ENCODE data around the gene RNF20.
"Not testable (repeated sequence)": the region's sequence is repeated elsewhere in the genome, so short reads cannot be mapped to it uniquely, and the experiment has no call there.

Gene RNF20

GRCh38 chr9:101508211-101508610 is 25.4 kb upstream of the RNF20 start:
- Histone ChIP-seq H3K27ac (ENCODE audit: low read depth in 2 of 2, low read length in 2 of 2) (no peak overlapping the region), H3K9me3 (ENCODE audit: control insufficient read depth in 2 of 2, low read length in 2 of 2) (no peaks in the 10 kb centered on the region), H3K4me1 (ENCODE audit: control insufficient read depth in 2 of 2, insufficient read depth in 2 of 2, low read length in 2 of 2) (no peaks in the 10 kb centered on the region), H3K36me3 (ENCODE audit: control insufficient read depth in 2 of 2, insufficient read depth in 2 of 2, low read length in 2 of 2) (no peaks in the 10 kb centered on the region), H3K27me3 (ENCODE audit: control insufficient read depth in 2 of 2, insufficient read depth in 2 of 2, low read length in 2 of 2) (no peaks in the 10 kb centered on the region), H3K9ac (ENCODE audit: low read depth in 1 of 2, low read length in 2 of 2) (no peak overlapping the region), H3K4me3 (ENCODE audit: low read length in 2 of 2) (no peak overlapping the region)

GRCh38 chr9:101509572-101509971 is 24.1 kb upstream of the RNF20 start:
- no peaks in the 10 kb centered on the region for H3K9me3 ChIP-seq (ENCODE audit: control insufficient read depth in 2 of 2, low read length in 2 of 2)
- no peak overlapping the region for H3K9ac ChIP-seq (ENCODE audit: low read depth in 1 of 2, low read length in 2 of 2)
- H3K27me3 ChIP-seq (ENCODE audit: control insufficient read depth in 2 of 2, insufficient read depth in 2 of 2, low read length in 2 of 2): no peaks in the 10 kb centered on the region
- no peak overlapping the region for H3K27ac ChIP-seq (ENCODE audit: low read depth in 2 of 2, low read length in 2 of 2)
- H3K4me3 ChIP-seq (ENCODE audit: low read length in 2 of 2): no peak overlapping the region
- H3K4me1 ChIP-seq (ENCODE audit: control insufficient read depth in 2 of 2, insufficient read depth in 2 of 2, low read length in 2 of 2): no peaks in the 10 kb centered on the region
- no peaks in the 10 kb centered on the region for H3K36me3 ChIP-seq (ENCODE audit: control insufficient read depth in 2 of 2, insufficient read depth in 2 of 2, low read length in 2 of 2)

DNA sequence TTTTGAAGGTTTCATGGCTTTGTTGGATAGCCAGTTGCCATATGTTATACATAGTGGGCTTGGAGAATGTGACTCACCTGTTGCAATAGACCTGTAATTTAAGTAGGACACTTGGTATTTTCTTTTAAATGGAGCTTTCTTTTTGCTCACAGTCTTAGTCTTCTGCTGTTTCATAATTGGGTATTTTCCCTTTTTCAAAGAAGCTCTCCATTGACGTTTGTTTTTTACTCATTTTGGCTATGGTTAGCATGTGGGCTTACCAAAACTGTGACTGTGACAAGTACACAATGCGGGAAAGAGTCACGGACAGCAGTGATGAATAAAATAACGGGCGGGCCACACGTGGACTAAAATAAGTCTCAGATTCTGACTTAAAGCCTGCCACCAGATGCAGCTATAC is 23.2 kb upstream of the RNF20 start:
- no peak overlapping the region for H3K27ac ChIP-seq (ENCODE audit: low read depth in 2 of 2, low read length in 2 of 2)
- no peaks in the 10 kb centered on the region for H3K9me3 ChIP-seq (ENCODE audit: control insufficient read depth in 2 of 2, low read length in 2 of 2)
- H3K36me3 ChIP-seq (ENCODE audit: control insufficient read depth in 2 of 2, insufficient read depth in 2 of 2, low read length in 2 of 2): no peaks in the 10 kb centered on the region
- no peak overlapping the region for H3K9ac ChIP-seq (ENCODE audit: low read depth in 1 of 2, low read length in 2 of 2)
- no peak overlapping the region for H3K4me3 ChIP-seq (ENCODE audit: low read length in 2 of 2)
- no peaks in the 10 kb centered on the region for H3K27me3 ChIP-seq (ENCODE audit: control insufficient read depth in 2 of 2, insufficient read depth in 2 of 2, low read length in 2 of 2)
- no peaks in the 10 kb centered on the region for H3K4me1 ChIP-seq (ENCODE audit: control insufficient read depth in 2 of 2, insufficient read depth in 2 of 2, low read length in 2 of 2)

GRCh38 chr9:101511009-101511408 is 22.6 kb upstream of the RNF20 start:
- H3K27me3 ChIP-seq (ENCODE audit: control insufficient read depth in 2 of 2, insufficient read depth in 2 of 2, low read length in 2 of 2): no peaks in the 10 kb centered on the region
- H3K36me3 ChIP-seq (ENCODE audit: control insufficient read depth in 2 of 2, insufficient read depth in 2 of 2, low read length in 2 of 2): no peaks in the 10 kb centered on the region

DNA sequence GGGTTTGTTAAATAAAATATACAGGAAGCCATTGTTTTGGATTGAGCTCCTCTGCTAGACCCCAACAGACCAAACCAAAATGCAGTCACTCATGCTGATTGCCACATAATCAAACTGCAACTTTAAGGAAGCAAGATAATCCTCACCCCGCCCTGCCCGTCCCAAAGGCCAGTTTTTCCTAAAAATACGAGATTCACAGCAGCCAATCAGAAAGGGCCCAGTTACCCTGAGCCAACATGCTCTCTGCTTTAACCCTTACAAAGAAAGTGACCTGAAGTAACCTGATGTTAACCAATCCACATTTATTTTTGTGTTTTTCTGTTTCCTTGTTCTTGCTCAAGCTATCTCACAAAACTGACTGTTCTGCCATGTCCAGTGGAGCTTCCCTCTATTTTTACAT is 21.5 kb upstream of the RNF20 start:
- H3K9me3 ChIP-seq (ENCODE audit: control insufficient read depth in 2 of 2, low read length in 2 of 2): no peaks in the 10 kb centered on the region
- H3K4me3 ChIP-seq (ENCODE audit: low read length in 2 of 2): no peak overlapping the region
- H3K9ac ChIP-seq (ENCODE audit: low read depth in 1 of 2, low read length in 2 of 2): no peak overlapping the region
- H3K27me3 ChIP-seq (ENCODE audit: control insufficient read depth in 2 of 2, insufficient read depth in 2 of 2, low read length in 2 of 2): no peaks in the 10 kb centered on the region
- no peaks in the 10 kb centered on the region for H3K36me3 ChIP-seq (ENCODE audit: control insufficient read depth in 2 of 2, insufficient read depth in 2 of 2, low read length in 2 of 2)
- no peak overlapping the region for H3K27ac ChIP-seq (ENCODE audit: low read depth in 2 of 2, low read length in 2 of 2)
- H3K4me1 ChIP-seq (ENCODE audit: control insufficient read depth in 2 of 2, insufficient read depth in 2 of 2, low read length in 2 of 2): no peaks in the 10 kb centered on the region

More at GRCh38 chr9:101511009-101511408, 22.6 kb upstream of the RNF20 start:
- H3K4me3 ChIP-seq (ENCODE audit: low read length in 2 of 2): no peak overlapping the region
- H3K4me1 ChIP-seq (ENCODE audit: control insufficient read depth in 2 of 2, insufficient read depth in 2 of 2, low read length in 2 of 2): no peaks in the 10 kb centered on the region
- H3K9me3 ChIP-seq (ENCODE audit: control insufficient read depth in 2 of 2, low read length in 2 of 2): no peaks in the 10 kb centered on the region
- no peak overlapping the region for H3K27ac ChIP-seq (ENCODE audit: low read depth in 2 of 2, low read length in 2 of 2)
- H3K9ac ChIP-seq (ENCODE audit: low read depth in 1 of 2, low read length in 2 of 2): no peak overlapping the region

DNA sequence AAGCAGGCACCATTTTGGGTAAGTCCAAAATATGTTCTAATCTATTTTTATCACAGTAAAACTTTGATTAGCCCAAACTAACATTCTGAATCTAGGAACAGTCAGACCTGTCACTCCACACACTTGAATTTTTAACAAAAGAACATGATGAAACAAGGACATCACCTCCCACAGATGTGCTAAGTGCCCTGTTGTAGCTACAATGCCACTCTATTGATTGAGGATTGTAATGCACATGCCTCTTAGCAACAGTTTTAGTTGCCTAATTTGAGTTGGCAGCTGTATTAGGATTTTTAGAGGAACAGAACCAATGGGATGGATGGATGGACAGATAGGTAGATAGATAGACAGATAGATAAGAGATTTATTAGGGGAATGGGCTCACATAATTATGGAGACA is 20.3 kb upstream of the RNF20 start:
- no peak overlapping the region for H3K9ac ChIP-seq (ENCODE audit: low read depth in 1 of 2, low read length in 2 of 2)
- no peak overlapping the region for H3K4me3 ChIP-seq (ENCODE audit: low read length in 2 of 2)
- H3K4me1 ChIP-seq (ENCODE audit: control insufficient read depth in 2 of 2, insufficient read depth in 2 of 2, low read length in 2 of 2): no peaks in the 10 kb centered on the region
- no peaks in the 10 kb centered on the region for H3K36me3 ChIP-seq (ENCODE audit: control insufficient read depth in 2 of 2, insufficient read depth in 2 of 2, low read length in 2 of 2)
- H3K27ac ChIP-seq (ENCODE audit: low read depth in 2 of 2, low read length in 2 of 2): no peak overlapping the region
- no peaks in the 10 kb centered on the region for H3K27me3 ChIP-seq (ENCODE audit: control insufficient read depth in 2 of 2, insufficient read depth in 2 of 2, low read length in 2 of 2)
- H3K9me3 ChIP-seq (ENCODE audit: control insufficient read depth in 2 of 2, low read length in 2 of 2): no peaks in the 10 kb centered on the region

DNA sequence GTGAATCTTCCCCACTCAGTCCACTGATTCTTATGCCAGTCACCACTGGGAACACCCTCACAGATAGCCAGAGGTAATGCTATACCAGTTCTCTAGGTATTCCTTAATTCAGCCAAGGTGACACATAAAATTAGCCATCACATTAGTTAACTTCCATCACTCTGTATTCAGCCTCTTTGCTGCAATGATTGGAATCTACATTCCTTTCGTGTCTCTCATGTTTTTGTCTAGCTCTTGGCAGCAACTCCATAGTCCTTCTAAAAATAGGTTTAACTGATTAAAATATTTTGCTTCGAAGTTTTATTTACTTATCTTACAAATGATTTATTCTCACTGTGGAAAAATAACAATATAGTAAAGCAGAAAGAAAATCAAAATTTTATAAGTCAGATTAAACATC is 19.6 kb upstream of the RNF20 start:
- no peaks in the 10 kb centered on the region for H3K4me1 ChIP-seq (ENCODE audit: control insufficient read depth in 2 of 2, insufficient read depth in 2 of 2, low read length in 2 of 2)
- no peak overlapping the region for H3K4me3 ChIP-seq (ENCODE audit: low read length in 2 of 2)
- H3K27me3 ChIP-seq (ENCODE audit: control insufficient read depth in 2 of 2, insufficient read depth in 2 of 2, low read length in 2 of 2): no peaks in the 10 kb centered on the region
- no peak overlapping the region for H3K27ac ChIP-seq (ENCODE audit: low read depth in 2 of 2, low read length in 2 of 2)
- no peak overlapping the region for H3K9ac ChIP-seq (ENCODE audit: low read depth in 1 of 2, low read length in 2 of 2)
- no peaks in the 10 kb centered on the region for H3K9me3 ChIP-seq (ENCODE audit: control insufficient read depth in 2 of 2, low read length in 2 of 2)
- H3K36me3 ChIP-seq (ENCODE audit: control insufficient read depth in 2 of 2, insufficient read depth in 2 of 2, low read length in 2 of 2): no peaks in the 10 kb centered on the region

DNA sequence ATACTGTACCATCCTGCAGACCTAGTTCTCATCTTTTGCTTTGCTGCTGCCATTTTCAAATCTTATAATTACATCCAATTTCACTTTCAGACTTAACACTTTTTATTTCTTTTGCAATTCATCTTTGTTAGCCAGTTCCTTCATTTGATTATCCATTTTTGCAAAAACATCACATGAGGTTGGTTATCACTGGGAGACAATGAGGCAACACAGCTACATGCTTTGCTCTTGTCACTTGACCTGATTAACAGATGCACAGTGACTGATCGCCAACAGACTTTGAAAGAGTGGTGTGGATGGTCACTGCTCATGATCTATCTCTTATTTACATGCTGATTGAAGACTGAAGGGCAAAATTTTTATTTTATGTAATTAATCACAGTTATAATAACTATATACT is 17.0 kb upstream of the RNF20 start:
- Histone ChIP-seq H3K27me3 (ENCODE audit: control insufficient read depth in 2 of 2, insufficient read depth in 2 of 2, low read length in 2 of 2) (no peaks in the 10 kb centered on the region), H3K9ac (ENCODE audit: low read depth in 1 of 2, low read length in 2 of 2) (no peak overlapping the region), H3K9me3 (ENCODE audit: control insufficient read depth in 2 of 2, low read length in 2 of 2) (no peaks in the 10 kb centered on the region), H3K36me3 (ENCODE audit: control insufficient read depth in 2 of 2, insufficient read depth in 2 of 2, low read length in 2 of 2) (no peaks in the 10 kb centered on the region), H3K27ac (ENCODE audit: low read depth in 2 of 2, low read length in 2 of 2) (no peak overlapping the region), H3K4me1 (ENCODE audit: control insufficient read depth in 2 of 2, insufficient read depth in 2 of 2, low read length in 2 of 2) (no peaks in the 10 kb centered on the region), H3K4me3 (ENCODE audit: low read length in 2 of 2) (no peak overlapping the region)

DNA sequence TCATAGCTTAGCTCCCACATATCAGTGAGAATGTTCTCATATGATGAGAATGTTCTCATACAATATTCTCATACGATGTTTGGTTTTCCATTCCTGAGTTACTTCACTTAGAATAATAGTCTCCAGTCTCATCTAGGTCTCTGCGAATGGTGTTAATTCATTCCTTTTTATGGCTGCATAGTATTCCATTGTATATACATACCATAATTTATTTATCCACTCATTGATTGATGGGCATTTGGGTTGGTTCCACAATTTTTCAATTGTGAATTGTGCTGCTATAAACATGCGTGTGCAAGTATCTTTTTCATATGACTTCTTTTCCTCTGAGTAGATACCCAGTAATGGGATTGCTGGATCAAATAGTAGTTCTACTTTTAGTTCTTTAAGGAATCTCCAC is 15.2 kb upstream of the RNF20 start:
- H3K27me3 ChIP-seq (ENCODE audit: control insufficient read depth in 2 of 2, insufficient read depth in 2 of 2, low read length in 2 of 2); H3K9ac ChIP-seq (ENCODE audit: low read depth in 1 of 2, low read length in 2 of 2); H3K4me3 ChIP-seq (ENCODE audit: low read length in 2 of 2); H3K4me1 ChIP-seq (ENCODE audit: control insufficient read depth in 2 of 2, insufficient read depth in 2 of 2, low read length in 2 of 2); H3K36me3 ChIP-seq (ENCODE audit: control insufficient read depth in 2 of 2, insufficient read depth in 2 of 2, low read length in 2 of 2); H3K9me3 ChIP-seq (ENCODE audit: control insufficient read depth in 2 of 2, low read length in 2 of 2); H3K27ac ChIP-seq (ENCODE audit: low read depth in 2 of 2, low read length in 2 of 2): not testable (repeated sequence)

- H3K9me3 ChIP-seq (ENCODE audit: control insufficient read depth in 2 of 2, low read length in 2 of 2): no peaks in the 10 kb centered on the region
- H3K36me3 ChIP-seq (ENCODE audit: control insufficient read depth in 2 of 2, insufficient read depth in 2 of 2, low read length in 2 of 2): no peaks in the 10 kb centered on the region
- no peak overlapping the region for H3K4me3 ChIP-seq (ENCODE audit: low read length in 2 of 2)
- no peak overlapping the region for H3K27ac ChIP-seq (ENCODE audit: low read depth in 2 of 2, low read length in 2 of 2)
- H3K9ac ChIP-seq (ENCODE audit: low read depth in 1 of 2, low read length in 2 of 2): no peak overlapping the region
- H3K4me1 ChIP-seq (ENCODE audit: control insufficient read depth in 2 of 2, insufficient read depth in 2 of 2, low read length in 2 of 2): no peaks in the 10 kb centered on the region
- H3K27me3 ChIP-seq (ENCODE audit: control insufficient read depth in 2 of 2, insufficient read depth in 2 of 2, low read length in 2 of 2): no peaks in the 10 kb centered on the region
These were observed 9.3 kb upstream of the RNF20 start for GRCh38 chr9:101524371-101524770.

GRCh38 chr9:101527066-101527465 is 6.6 kb upstream of the RNF20 start:
- Histone ChIP-seq H3K27ac (ENCODE audit: low read depth in 2 of 2, low read length in 2 of 2) (no peak overlapping the region), H3K9me3 (ENCODE audit: control insufficient read depth in 2 of 2, low read length in 2 of 2) (no peaks in the 10 kb centered on the region), H3K9ac (ENCODE audit: low read depth in 1 of 2, low read length in 2 of 2) (no peak overlapping the region), H3K4me1 (ENCODE audit: control insufficient read depth in 2 of 2, insufficient read depth in 2 of 2, low read length in 2 of 2) (no peaks in the 10 kb centered on the region), H3K27me3 (ENCODE audit: control insufficient read depth in 2 of 2, insufficient read depth in 2 of 2, low read length in 2 of 2) (no peaks in the 10 kb centered on the region), H3K4me3 (ENCODE audit: low read length in 2 of 2) (no peak overlapping the region), H3K36me3 (ENCODE audit: control insufficient read depth in 2 of 2, insufficient read depth in 2 of 2, low read length in 2 of 2) (no peaks in the 10 kb centered on the region)
